Thyroid gland (tissue), 4 donors: Measurements from ENCODE around the gene CACNA2D3. TPM values are rescaled to one million over a fixed set of nuclear protein-coding genes. Genes with fewer than 3 reads are reported as not detected.
"Not testable (repeated sequence)": the region's sequence is repeated elsewhere in the genome, so short reads cannot be mapped to it uniquely, and the experiment has no call there.

Source experiments
- DNase-seq, 2 donors: peaks; one replicate each; pipeline ENCODE4 v3.0.0-alpha.2; 2019
- H3K27ac ChIP-seq, 3 donors: fragments of 200-600 bp; sonication (generic); 1 replicate in 2 of 3; 2 replicates in 1 of 3; pipeline ENCODE4 v1.5.1; 2016 to 2019; ENCODE audit warnings: mild to moderate bottlenecking in 1 of 3, moderate library complexity in 1 of 3
- H3K27me3 ChIP-seq: fragments of 200-600 bp; sonication (generic); one replicate; pipeline ENCODE4 v1.5.1; 2019
- H3K36me3 ChIP-seq, 2 donors: fragments of 200-600 bp; sonication (generic); one replicate each; pipeline ENCODE4 v1.5.1; 2016 to 2019
- H3K4me1 ChIP-seq, 2 donors: fragments of 200-600 bp; sonication (generic); one replicate each; pipeline ENCODE4 v1.5.1; 2017 to 2019
- H3K4me3 ChIP-seq, 3 donors: fragments of 200-600 bp; sonication (generic); replicated peaks in 1 of 3; 1 replicate in 2 of 3; 2 replicates in 1 of 3; pipeline ENCODE4 v1.5.1; 2016; ENCODE audit warnings: mild to moderate bottlenecking in 1 of 3
- H3K9me3 ChIP-seq: fragments of 200-600 bp; sonication (generic); one replicate; pipeline ENCODE4 v1.5.1; 2017
- CTCF ChIP-seq, 6 experiments: fragments of 200-600 bp in 3 of 6; fragments of 450-650 bp in 3 of 6; sonication (generic) in 3 of 6; IDR thresholded peaks; one replicate each; pipeline ENCODE4 v1.5.1; 2016 to 2019; ENCODE audit warnings: antibody characterized with exemption in 6 of 6, mild to moderate bottlenecking in 2 of 6, inconsistent platforms in 1 of 6, moderate library complexity in 1 of 6
- POLR2A ChIP-seq, 2 donors: fragments of 450-650 bp; IDR thresholded peaks; one replicate each; pipeline ENCODE4 v1.6.1; 2017; ENCODE audit warnings: antibody characterized with exemption in 2 of 2, mild to moderate bottlenecking in 2 of 2, moderate library complexity in 1 of 2
- WGBS, 2 donors: methylation state at CpG; one replicate each; pipeline ENCODE4 v1.1.5; 2017; 5-methylcytosine and 5-hydroxymethylcytosine counted together
- intact Hi-C: fragments of 100-400 bp; cut with DNase I; formaldehyde crosslinking; loops from one replicate; pipeline ENCODE4 v1.15.1; 2023
- total RNA-seq, 4 donors: library from RNA; depleted of rRNA; stranded (reverse); fragments of >200 nt; gene quantifications; one replicate each; pipeline ENCODE4 v1.2.3, GENCODE V29; 2016

CACNA2D3 gene
- total RNA-seq, 4 donors from 2014 or later = 2.9 to 4.8 (median 4.5) TPM

GRCh38 chr3:55091381-55092225 is 969.3 kb downstream of the CACNA2D3 start:
- H3K9me3 ChIP-seq = no peaks in the 10 kb centered on the region
- H3K27me3 ChIP-seq = no peaks in the 10 kb centered on the region
- no peak for DNase-seq
- TF ChIP-seq CTCF (IDR thresholded peaks at IDR 0.05) (no peak), POLR2A (IDR thresholded peaks at IDR 0.05) (no peak)
- H3K4me1 ChIP-seq = no peaks in the 10 kb centered on the region
- 85 to 91% methylated on average over 7 of the region's 7 CpGs for WGBS, 2 donors
- H3K27ac ChIP-seq = no peak overlapping the region
- no peak overlapping the region for H3K4me3 ChIP-seq
- intact Hi-C loops = no loop called here
- no peaks in the 10 kb centered on the region for H3K36me3 ChIP-seq

- H3K36me3 ChIP-seq = no peaks in the 10 kb centered on the region
- no peaks in the 10 kb centered on the region for H3K4me1 ChIP-seq
- DNase-seq = no peak
- intact Hi-C loops = no loop called here
- H3K9me3 ChIP-seq = no peaks in the 10 kb centered on the region
- no peaks in the 10 kb centered on the region for H3K27me3 ChIP-seq
- no peak overlapping the region for H3K27ac ChIP-seq
- no peak overlapping the region for H3K4me3 ChIP-seq
- TF ChIP-seq POLR2A (IDR thresholded peaks at IDR 0.05) (no peak), CTCF (IDR thresholded peaks at IDR 0.05) (no peak)
Measured at GRCh38 chr3:55094676-55095075, 972.3 kb downstream of the CACNA2D3 start.

GRCh38 chr3:55097441-55097840 is 975.1 kb downstream of the CACNA2D3 start:
- no peak for TF ChIP-seq CTCF (IDR thresholded peaks at IDR 0.05)
- TF ChIP-seq POLR2A (IDR thresholded peaks at IDR 0.05) = no peak
- intact Hi-C loops = no loop called here
- Histone ChIP-seq H3K27ac (no peak overlapping the region), H3K4me1 (no peaks in the 10 kb centered on the region), H3K4me3 (no peak overlapping the region), H3K9me3 (no peaks in the 10 kb centered on the region), H3K27me3 (no peaks in the 10 kb centered on the region), H3K36me3 (no peaks in the 10 kb centered on the region)
- 80 to 84% methylated on average over 3 of the region's 3 CpGs for WGBS, 2 donors
- no peak for DNase-seq

GRCh38 chr3:55105647-55106046 is 983.3 kb downstream of the CACNA2D3 start:
- H3K4me1 ChIP-seq = no peaks in the 10 kb centered on the region
- 81 to 82% methylated on average over 10 of the region's 10 CpGs for WGBS, 2 donors
- TF ChIP-seq POLR2A (IDR thresholded peaks at IDR 0.05) (no peak), CTCF (IDR thresholded peaks at IDR 0.05) (no peak)

GRCh38 chr3:55107187-55107586 is 984.8 kb downstream of the CACNA2D3 start:
- Histone ChIP-seq H3K4me3 (no peak overlapping the region), H3K9me3 (no peaks in the 10 kb centered on the region), H3K27me3 (no peaks in the 10 kb centered on the region), H3K36me3 (no peaks in the 10 kb centered on the region), H3K4me1 (no peaks in the 10 kb centered on the region), H3K27ac (no peak overlapping the region)
- TF ChIP-seq CTCF (IDR thresholded peaks at IDR 0.05) (no peak), POLR2A (IDR thresholded peaks at IDR 0.05) (no peak)
- intact Hi-C loops = no loop called here
- no peak for DNase-seq
- 60 to 64% methylated on average over 6 of the region's 6 CpGs for WGBS, 2 donors

More at GRCh38 chr3:55105647-55106046, 983.3 kb downstream of the CACNA2D3 start:
- H3K4me3 ChIP-seq = no peak overlapping the region
- H3K9me3 ChIP-seq = no peaks in the 10 kb centered on the region
- no peak overlapping the region for H3K27ac ChIP-seq
- no peaks in the 10 kb centered on the region for H3K36me3 ChIP-seq
- H3K27me3 ChIP-seq = no peaks in the 10 kb centered on the region
- no peak for DNase-seq
- intact Hi-C loops = no loop called here

GRCh38 chr3:55111906-55112305 is 989.6 kb downstream of the CACNA2D3 start:
- H3K9me3 ChIP-seq, intact Hi-C loops, DNase-seq, H3K27ac ChIP-seq, H3K36me3 ChIP-seq, H3K27me3 ChIP-seq, H3K4me3 ChIP-seq, H3K4me1 ChIP-seq: not testable (repeated sequence)
- WGBS, 2 donors = 80 to 81% methylated on average over 3 of the region's 3 CpGs
